GM19193 (cell line): ENCODE results near the gene ERCC6L2.

ENCODE experiments used
- POLR2A ChIP-seq: IDR thresholded peaks from 4 replicates; pipeline ENCODE4 v1.6.1; 2011; ENCODE audit not compliant: insufficient read depth, insufficient read length; ENCODE audit errors: extremely low read depth

ERCC6L2 gene

GRCh38 chr9:95927271-95928004, 51.9 kb downstream of the ERCC6L2 start:
- no peak for TF ChIP-seq POLR2A

- TF ChIP-seq POLR2A, result no peak
Observed at GRCh38 chr9:95930277-95930676, 54.8 kb downstream of the ERCC6L2 start.

- TF ChIP-seq POLR2A, result no peak
Observed at GRCh38 chr9:95935861-95936578, 60.5 kb downstream of the ERCC6L2 start.

GRCh38 chr9:95936579-95937075, 61.1 kb downstream of the ERCC6L2 start:
- TF ChIP-seq POLR2A, result no peak

GRCh38 chr9:95937131-95937530, 61.6 kb downstream of the ERCC6L2 start:
- no peak for TF ChIP-seq POLR2A

GRCh38 chr9:95938724-95939123, 63.2 kb downstream of the ERCC6L2 start:
- no peak for TF ChIP-seq POLR2A

- no peak for TF ChIP-seq POLR2A
Observed at GRCh38 chr9:95939472-95939871, 64.0 kb downstream of the ERCC6L2 start.

GRCh38 chr9:95940265-95940664, 64.8 kb downstream of the ERCC6L2 start:
- TF ChIP-seq POLR2A, result no peak

GRCh38 chr9:95942016-95942415, 66.5 kb downstream of the ERCC6L2 start:
- no peak for TF ChIP-seq POLR2A

GRCh38 chr9:95947118-95947517, 71.6 kb downstream of the ERCC6L2 start:
- no peak for TF ChIP-seq POLR2A

- TF ChIP-seq POLR2A, result no peak
Observed at GRCh38 chr9:95952471-95952870, 77.0 kb downstream of the ERCC6L2 start.

GRCh38 chr9:95953986-95954385, 78.5 kb downstream of the ERCC6L2 start:
- TF ChIP-seq POLR2A, result no peak

- TF ChIP-seq POLR2A, result no peak
Observed at GRCh38 chr9:95954940-95955339, 79.4 kb downstream of the ERCC6L2 start.

- no peak for TF ChIP-seq POLR2A
Observed at GRCh38 chr9:95962936-95963335, 87.4 kb downstream of the ERCC6L2 start.

- no peak for TF ChIP-seq POLR2A
Observed at GRCh38 chr9:95963659-95964058, 88.2 kb downstream of the ERCC6L2 start.

GRCh38 chr9:95966306-95966705, 90.8 kb downstream of the ERCC6L2 start:
- TF ChIP-seq POLR2A, result no peak
